ENCODE results near the gene KCNG2. TPM values are rescaled to one million over a fixed set of nuclear protein-coding genes. Genes with fewer than 3 reads are reported as not detected.
A peak's percentile ranks its signal among the peaks of the same experiment; 100 is the strongest.

The KCNG2 gene
- total and polyA plus RNA-seq, 10 of the 15 experiments (the other 5 are each of a cell fraction or from before 2014, with no cell fraction given): 0.20 to 0.23 TPM; not detected in 8

GRCh38 chr18:79792988-79793355 lies 4.8 kb upstream of the KCNG2 start:
- FAIRE-seq: no peak
- POLR2A ChIA-PET: no interaction called here

DNA sequence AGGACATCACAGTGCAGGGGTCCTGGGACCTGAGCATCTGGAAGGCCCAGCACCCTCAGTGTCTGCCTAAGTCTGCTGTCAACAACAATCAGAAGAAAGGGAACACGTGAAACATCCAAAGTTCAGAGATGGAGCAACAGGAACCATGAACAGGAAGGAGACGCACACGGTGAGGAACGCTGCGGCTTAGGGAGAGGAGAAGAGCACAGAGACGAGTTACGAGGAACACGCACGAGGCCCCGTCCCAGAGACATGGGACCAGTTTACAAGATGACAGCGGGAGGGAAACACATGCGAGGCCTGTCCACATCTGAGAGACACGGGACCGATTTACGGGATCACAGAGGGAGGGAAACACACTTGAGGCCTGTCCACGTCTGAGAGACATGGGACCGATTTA lies 2.9 kb upstream of the KCNG2 start:
- H3K9me3 ChIP-seq (replicated peaks; ENCODE audit: control insufficient read depth, insufficient read depth, low read length): no peaks in the 10 kb centered on the region
- H3K27me3 ChIP-seq (replicated peaks in 1 of 2; ENCODE audit: control insufficient read depth in 2 of 2, insufficient read depth in 2 of 2, low read length in 1 of 2): peaks cover 0 to 6% of the 10 kb centered on the region in 2 experiments; a peak in 3 of 4 replicates
- H3K4me2 ChIP-seq (ENCODE audit: control insufficient read depth, insufficient read depth): no peak overlapping the region
- TF ChIP-seq ZNF274 (IDR thresholded peaks at IDR 0.05; ENCODE audit: insufficient read depth, insufficient read length) (no peak), MTA2 (IDR thresholded peaks at IDR 0.05; ENCODE audit: low read depth) (no peak), CBX3 (IDR thresholded peaks at IDR 0.05; ENCODE audit: borderline replicate concordance, low read depth) (no peak), TAF1 (IDR thresholded peaks at IDR 0.05; ENCODE audit: borderline replicate concordance, low read depth, low read length) (no peak), CREM (IDR thresholded peaks at IDR 0.05; ENCODE audit: low read depth) (no peak)
- TF ChIP-seq, protein P1, sequence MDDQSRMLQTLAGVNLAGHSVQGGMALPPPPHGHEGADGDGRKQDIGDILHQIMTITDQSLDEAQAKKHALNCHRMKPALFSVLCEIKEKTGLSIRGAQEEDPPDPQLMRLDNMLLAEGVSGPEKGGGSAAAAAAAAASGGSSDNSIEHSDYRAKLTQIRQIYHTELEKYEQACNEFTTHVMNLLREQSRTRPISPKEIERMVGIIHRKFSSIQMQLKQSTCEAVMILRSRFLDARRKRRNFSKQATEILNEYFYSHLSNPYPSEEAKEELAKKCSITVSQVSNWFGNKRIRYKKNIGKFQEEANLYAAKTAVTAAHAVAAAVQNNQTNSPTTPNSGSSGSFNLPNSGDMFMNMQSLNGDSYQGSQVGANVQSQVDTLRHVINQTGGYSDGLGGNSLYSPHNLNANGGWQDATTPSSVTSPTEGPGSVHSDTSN (IDR thresholded peaks at IDR 0.05; ENCODE audit: insufficient replicate concordance, low read depth, low read length): no peak
- SMC1A ChIA-PET (ENCODE audit: uncharacterized antibody, unreplicated experiment): no interaction called here
- no peak overlapping the region for H2AFZ ChIP-seq (ENCODE audit: control insufficient read depth, low read depth, low read length)
- H3K9ac ChIP-seq (ENCODE audit: control insufficient read depth, insufficient read depth, low read length): no peak overlapping the region
- H3K79me2 ChIP-seq (ENCODE audit: control insufficient read depth, insufficient read depth, low read length): no peaks in the 10 kb centered on the region
- no peaks in the 10 kb centered on the region for H3K36me3 ChIP-seq (ENCODE audit: control insufficient read depth in 2 of 2, insufficient read depth in 2 of 2, low read length in 1 of 2)
- in situ Hi-C loops (cut with MboI): no loop called here
- H3K27ac ChIP-seq (ENCODE audit: control insufficient read depth, insufficient read depth): no peak overlapping the region
- CTCF ChIA-PET: no interaction called here
- BruUV-seq (replicated peaks): no TSS peak
- POLR2A ChIA-PET: no interaction called here
- no peak overlapping the region for H3K4me3 ChIP-seq
- H3K4me1 ChIP-seq (ENCODE audit: control insufficient read depth, insufficient read depth, low read length): no peaks in the 10 kb centered on the region
- ATAC-seq (no peak), DNase-seq (ENCODE audit: low read depth, low spot score) (no peak), FAIRE-seq (no peak)
- RAD21 ChIA-PET (ENCODE audit: unreplicated experiment): no interaction called here
- intact Hi-C loops (cut with micrococcal nuclease; ENCODE audit: unreplicated experiment): loop anchor here (10.0 kb wide), 1 partner anchor 190 kb away; the partner anchor contains the start of gene TXNL4A
- no peaks in the 10 kb centered on the region for H4K20me1 ChIP-seq (ENCODE audit: control insufficient read depth, insufficient read depth)
- 80% methylated on average over 17 of the region's 17 CpGs for WGBS (ENCODE audit: insufficient coverage, insufficient replicate concordance, low lambda C conversion rate, missing lambda C conversion rate)

More at GRCh38 chr18:79792988-79793355, 4.8 kb upstream of the KCNG2 start:
- no peaks in the 10 kb centered on the region for H3K36me3 ChIP-seq (ENCODE audit: control insufficient read depth in 2 of 2, insufficient read depth in 2 of 2, low read length in 1 of 2)
- no peak overlapping the region for H3K27ac ChIP-seq (ENCODE audit: control insufficient read depth, insufficient read depth)
- H3K9me3 ChIP-seq (replicated peaks; ENCODE audit: control insufficient read depth, insufficient read depth, low read length): no peaks in the 10 kb centered on the region; the same call in 2 of the 3 replicates
- DNase-seq (ENCODE audit: low read depth, low spot score): no peak
- BruUV-seq (replicated peaks): no TSS peak
- ChIA-PET RAD21 (ENCODE audit: unreplicated experiment) (no interaction called here), CTCF (no interaction called here), SMC1A (ENCODE audit: uncharacterized antibody, unreplicated experiment) (interaction anchor here (0.6 kb wide), 1 partner anchor 701 kb away, joined by 3 read pairs; no protein-coding TSS in a partner anchor)
- H3K27me3 ChIP-seq (replicated peaks in 1 of 2; ENCODE audit: control insufficient read depth in 2 of 2, insufficient read depth in 2 of 2, low read length in 1 of 2): peaks cover 0 to 6% of the 10 kb centered on the region in 2 experiments; a peak in 3 of 4 replicates
- no peak overlapping the region for H3K4me2 ChIP-seq (ENCODE audit: control insufficient read depth, insufficient read depth)
- no peak overlapping the region for H2AFZ ChIP-seq (ENCODE audit: control insufficient read depth, low read depth, low read length)
- TF ChIP-seq SPI1 (IDR thresholded peaks at IDR 0.05; ENCODE audit: borderline replicate concordance, insufficient read depth, low read depth, low read length) (peak; percentile 93), SP1 (IDR thresholded peaks at IDR 0.05; ENCODE audit: low read depth, low read length) (no peak)
- peak; percentile 86 for ATAC-seq
- no peaks in the 10 kb centered on the region for H3K4me1 ChIP-seq (ENCODE audit: control insufficient read depth, insufficient read depth, low read length)
- no peak overlapping the region for H3K9ac ChIP-seq (ENCODE audit: control insufficient read depth, insufficient read depth, low read length)
- H4K20me1 ChIP-seq (ENCODE audit: control insufficient read depth, insufficient read depth): no peaks in the 10 kb centered on the region
- in situ Hi-C loops (cut with MboI) (no loop called here), intact Hi-C loops (cut with micrococcal nuclease; ENCODE audit: unreplicated experiment) (loop anchor here (10.0 kb wide), 1 partner anchor 192 kb away; the partner anchor contains the start of gene TXNL4A)
- H3K79me2 ChIP-seq (ENCODE audit: control insufficient read depth, insufficient read depth, low read length): no peaks in the 10 kb centered on the region
- H3K4me3 ChIP-seq: no peak overlapping the region
- WGBS (ENCODE audit: insufficient coverage, insufficient replicate concordance, low lambda C conversion rate, missing lambda C conversion rate): 39% methylated on average over 4 of the region's 4 CpGs

All from GM12878 (cell line).